ENCODE data around the gene GFPT2. TPM values are rescaled to one million over a fixed set of nuclear protein-coding genes. Genes with fewer than 3 reads are reported as not detected.
A peak's percentile ranks its signal among the peaks of the same experiment; 100 is the strongest.

Gene GFPT2
- polyA plus RNA-seq, 2 of the 4 experiments (the other 2 are of a cell fraction): 24.4 to 38.0 TPM

- no peak for ATAC-seq
- DNase-seq (ENCODE audit: low read depth in 1 of 2, low spot score in 1 of 2): no peak
- no peak for FAIRE-seq
- no peak overlapping the region for H3K4me3 ChIP-seq
- TF ChIP-seq BCL3 (IDR thresholded peaks at IDR 0.05) (no peak), KDM5A (IDR thresholded peaks at IDR 0.05) (no peak), FOSL2 (IDR thresholded peaks at IDR 0.05) (no peak), FOSL2 (CRISPR knock-in tag; IDR thresholded peaks at IDR 0.05) (no peak), ESRRA (IDR thresholded peaks at IDR 0.05; ENCODE audit: borderline replicate concordance, low read length) (no peak), BHLHE40 (IDR thresholded peaks at IDR 0.05; ENCODE audit: low read depth, low read length) (no peak), MYC (IDR thresholded peaks at IDR 0.05; ENCODE audit: borderline replicate concordance, low read length) (no peak), CHD2 (IDR thresholded peaks at IDR 0.05; ENCODE audit: low read length, partially characterized antibody) (no peak), ZNF302 (CRISPR knock-in tag; IDR thresholded peaks at IDR 0.05) (no peak), SMC3 (IDR thresholded peaks at IDR 0.05) (no peak)
- TF ChIP-seq, protein P1, sequence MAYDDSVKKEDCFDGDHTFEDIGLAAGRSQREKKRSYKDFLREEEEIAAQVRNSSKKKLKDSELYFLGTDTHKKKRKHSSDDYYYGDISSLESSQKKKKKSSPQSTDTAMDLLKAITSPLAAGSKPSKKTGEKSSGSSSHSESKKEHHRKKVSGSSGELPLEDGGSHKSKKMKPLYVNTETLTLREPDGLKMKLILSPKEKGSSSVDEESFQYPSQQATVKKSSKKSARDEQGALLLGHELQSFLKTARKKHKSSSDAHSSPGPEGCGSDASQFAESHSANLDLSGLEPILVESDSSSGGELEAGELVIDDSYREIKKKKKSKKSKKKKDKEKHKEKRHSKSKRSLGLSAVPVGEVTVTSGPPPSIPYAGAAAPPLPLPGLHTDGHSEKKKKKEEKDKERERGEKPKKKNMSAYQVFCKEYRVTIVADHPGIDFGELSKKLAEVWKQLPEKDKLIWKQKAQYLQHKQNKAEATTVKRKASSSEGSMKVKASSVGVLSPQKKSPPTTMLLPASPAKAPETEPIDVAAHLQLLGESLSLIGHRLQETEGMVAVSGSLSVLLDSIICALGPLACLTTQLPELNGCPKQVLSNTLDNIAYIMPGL (CRISPR knock-in tag; IDR thresholded peaks at IDR 0.05; ENCODE audit: borderline replicate concordance): no peak
- H3K9me3 ChIP-seq: no peaks in the 10 kb centered on the region
- H3K4me1 ChIP-seq: peaks cover 31% of the 10 kb centered on the region
- peak overlapping the region; percentile 35 for H3K4me2 ChIP-seq
- WGBS (ENCODE audit: missing lambda C conversion rate): 84% methylated on average over 4 of the region's 7 CpGs
- H3K27ac ChIP-seq: peak overlapping the region; percentile 37 to 71; a peak in 4 of 6 replicates
- ChIA-PET POLR2A (no interaction called here), CTCF (interaction anchor here (1.9 to 6.9 kb wide), 5 partner anchors 9 to 126 kb away, joined by 7 to 45 read pairs (median 13); no protein-coding TSS in a partner anchor)
These were observed 8.5 kb downstream of the GFPT2 start for GRCh38 chr5:180344696-180344999.

DNA sequence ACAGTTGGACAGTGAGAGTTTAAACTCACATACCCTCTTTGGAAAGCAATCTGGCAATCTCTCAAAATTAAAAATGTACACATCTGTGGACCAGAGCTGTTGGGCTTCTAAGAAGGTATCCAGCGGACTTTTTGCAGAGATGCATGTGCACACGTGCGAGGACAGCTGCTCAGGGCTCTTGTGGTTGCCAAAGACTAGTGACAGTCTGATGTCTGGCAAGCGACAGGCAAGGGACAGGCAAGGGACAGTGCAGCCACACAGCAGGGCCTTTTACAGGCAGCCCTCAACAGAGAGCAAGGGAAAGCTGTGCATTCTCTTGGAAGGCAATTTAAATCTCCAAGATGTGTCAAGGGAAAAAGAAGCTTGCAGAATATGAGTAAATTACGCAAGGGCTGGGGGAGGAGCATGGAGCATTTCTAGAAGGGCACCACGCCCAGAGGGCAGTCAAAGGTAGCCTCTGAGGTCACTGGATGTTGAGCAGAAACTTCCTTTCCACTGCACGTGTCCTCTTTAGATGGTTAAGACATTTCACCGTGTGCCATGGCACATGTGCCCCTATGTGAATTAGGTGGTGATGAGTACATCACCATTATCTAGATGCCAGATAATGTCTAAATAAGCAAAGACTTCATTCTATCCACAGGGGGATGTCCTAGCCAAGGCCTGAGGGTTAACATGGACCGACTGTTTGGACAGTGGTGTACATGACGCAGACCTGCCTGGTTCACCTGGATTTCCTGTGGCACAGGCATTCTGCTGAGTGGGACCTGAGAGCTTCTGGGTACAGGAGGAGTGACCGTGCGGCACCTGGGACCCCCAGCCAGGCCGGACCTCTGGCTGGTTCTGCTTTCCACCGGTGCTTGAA lies 9.1 kb downstream of the GFPT2 start:
- TF ChIP-seq, protein P2, sequence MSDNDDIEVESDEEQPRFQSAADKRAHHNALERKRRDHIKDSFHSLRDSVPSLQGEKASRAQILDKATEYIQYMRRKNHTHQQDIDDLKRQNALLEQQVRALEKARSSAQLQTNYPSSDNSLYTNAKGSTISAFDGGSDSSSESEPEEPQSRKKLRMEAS (IDR thresholded peaks at IDR 0.05): 0 out of 2 replicates have a peak, but pooled peaks have one; percentile 40
- TF ChIP-seq CEBPB (IDR thresholded peaks at IDR 0.05) (peak; percentile 77 to 92; a peak in 3 of 4 replicates), HOXA7 (CRISPR knock-in tag; IDR thresholded peaks at IDR 0.05) (no peak)
- ChIA-PET CTCF (interaction anchor here (0.8 to 6.9 kb wide), 8 partner anchors 10 to 126 kb away, joined by 3 to 45 read pairs (median 12); no protein-coding TSS in a partner anchor), POLR2A (no interaction called here)
- Histone ChIP-seq H3K9me3 (no peaks in the 10 kb centered on the region), H3K4me3 (no peak overlapping the region), H3K27ac (peak overlapping the region; percentile 37 to 71; a peak in 5 of 6 replicates), H3K4me1 (peaks cover 35% of the 10 kb centered on the region), H3K4me2 (peak overlapping the region; percentile 35)
- peak; percentile 37 to 54; a peak in 4 of 6 replicates for ATAC-seq
- WGBS (ENCODE audit: missing lambda C conversion rate): 76% methylated on average over 14 of the region's 14 CpGs
- peak in 1 of 2 experiments; percentile 41 for DNase-seq (ENCODE audit: low read depth in 1 of 2, low spot score in 1 of 2)
- peak; percentile 23 for FAIRE-seq

DNA sequence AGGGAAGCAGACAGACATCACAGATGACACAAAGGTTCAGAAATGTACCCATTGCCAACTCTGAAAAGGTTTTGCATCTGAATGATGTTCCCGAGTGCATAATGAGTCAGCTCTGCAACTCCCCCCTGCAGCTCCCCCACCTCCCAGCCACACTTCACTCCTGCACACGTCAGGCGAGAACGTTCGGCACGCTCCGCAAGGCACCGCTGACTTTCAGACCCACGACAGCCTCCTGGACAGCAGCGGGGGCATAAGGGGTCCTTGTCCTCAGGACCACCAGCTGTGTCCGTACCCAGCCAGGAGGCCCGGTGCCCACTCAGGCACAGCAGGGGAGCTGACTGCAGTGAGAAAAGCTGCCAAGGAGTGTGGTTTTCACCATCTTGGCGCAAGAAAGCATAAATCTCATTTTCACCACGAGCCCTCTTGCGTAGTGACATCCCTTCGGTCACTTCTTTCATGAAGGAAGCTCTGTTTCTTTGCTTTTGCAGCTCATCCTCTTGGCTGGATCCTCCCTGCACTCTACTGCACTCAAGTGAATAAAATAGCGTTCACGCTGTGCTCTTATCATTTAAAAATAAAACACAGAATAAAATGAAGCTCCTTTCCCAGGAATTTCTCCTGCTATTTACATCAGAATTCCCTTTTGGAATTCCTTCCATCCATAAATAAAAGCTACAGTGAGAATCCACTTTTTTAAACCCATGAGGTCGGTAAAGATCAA lies 9.9 kb downstream of the GFPT2 start:
- H3K4me2 ChIP-seq: peak overlapping the region; percentile 35; the same call in 2 of the 3 replicates
- ATAC-seq (no peak), DNase-seq (ENCODE audit: low read depth in 1 of 2, low spot score in 1 of 2) (no peak), FAIRE-seq (no peak)
- CTCF ChIA-PET: interaction anchor here (0.8 to 6.9 kb wide), 9 partner anchors 9 to 127 kb away, joined by 3 to 45 read pairs (median 7); partner anchors contain the start of gene GFPT2
- peaks cover 35% of the 10 kb centered on the region for H3K4me1 ChIP-seq
- no peaks in the 10 kb centered on the region for H3K9me3 ChIP-seq
- 87% methylated on average over 19 of the region's 19 CpGs for WGBS (ENCODE audit: missing lambda C conversion rate)
- no peak overlapping the region for H3K4me3 ChIP-seq
- peak overlapping the region; percentile 15 to 71; a peak in 4 of 6 replicates for H3K27ac ChIP-seq
- POLR2A ChIA-PET: no interaction called here
- TF ChIP-seq FOSB (CRISPR knock-in tag; IDR thresholded peaks at IDR 0.05): no peak
- TF ChIP-seq RARB (CRISPR knock-in tag; IDR thresholded peaks at IDR 0.05): no peak
- TF ChIP-seq HOXB5 (CRISPR knock-in tag; IDR thresholded peaks at IDR 0.05): no peak
- no peak for TF ChIP-seq MAZ (IDR thresholded peaks at IDR 0.05; ENCODE audit: borderline replicate concordance, low read depth, low read length)
- no peak for TF ChIP-seq NFE2L2 (conservative IDR thresholded peaks at IDR 0.05; ENCODE audit: low read length)
- no peak for TF ChIP-seq CHD2 (IDR thresholded peaks at IDR 0.05; ENCODE audit: low read length, partially characterized antibody)
- TF ChIP-seq FOXS1 (CRISPR knock-in tag; IDR thresholded peaks at IDR 0.05): no peak
- no peak for TF ChIP-seq RCOR1 (IDR thresholded peaks at IDR 0.05; ENCODE audit: low read depth, low read length)
- TF ChIP-seq FOSL2 (IDR thresholded peaks at IDR 0.05): no peak
- no peak for TF ChIP-seq FOSL2 (CRISPR knock-in tag; IDR thresholded peaks at IDR 0.05)
- TF ChIP-seq TFCP2L1 (CRISPR knock-in tag; IDR thresholded peaks at IDR 0.05): no peak
- no peak for TF ChIP-seq SREBF2 (IDR thresholded peaks at IDR 0.05)
- TF ChIP-seq, protein P3, sequence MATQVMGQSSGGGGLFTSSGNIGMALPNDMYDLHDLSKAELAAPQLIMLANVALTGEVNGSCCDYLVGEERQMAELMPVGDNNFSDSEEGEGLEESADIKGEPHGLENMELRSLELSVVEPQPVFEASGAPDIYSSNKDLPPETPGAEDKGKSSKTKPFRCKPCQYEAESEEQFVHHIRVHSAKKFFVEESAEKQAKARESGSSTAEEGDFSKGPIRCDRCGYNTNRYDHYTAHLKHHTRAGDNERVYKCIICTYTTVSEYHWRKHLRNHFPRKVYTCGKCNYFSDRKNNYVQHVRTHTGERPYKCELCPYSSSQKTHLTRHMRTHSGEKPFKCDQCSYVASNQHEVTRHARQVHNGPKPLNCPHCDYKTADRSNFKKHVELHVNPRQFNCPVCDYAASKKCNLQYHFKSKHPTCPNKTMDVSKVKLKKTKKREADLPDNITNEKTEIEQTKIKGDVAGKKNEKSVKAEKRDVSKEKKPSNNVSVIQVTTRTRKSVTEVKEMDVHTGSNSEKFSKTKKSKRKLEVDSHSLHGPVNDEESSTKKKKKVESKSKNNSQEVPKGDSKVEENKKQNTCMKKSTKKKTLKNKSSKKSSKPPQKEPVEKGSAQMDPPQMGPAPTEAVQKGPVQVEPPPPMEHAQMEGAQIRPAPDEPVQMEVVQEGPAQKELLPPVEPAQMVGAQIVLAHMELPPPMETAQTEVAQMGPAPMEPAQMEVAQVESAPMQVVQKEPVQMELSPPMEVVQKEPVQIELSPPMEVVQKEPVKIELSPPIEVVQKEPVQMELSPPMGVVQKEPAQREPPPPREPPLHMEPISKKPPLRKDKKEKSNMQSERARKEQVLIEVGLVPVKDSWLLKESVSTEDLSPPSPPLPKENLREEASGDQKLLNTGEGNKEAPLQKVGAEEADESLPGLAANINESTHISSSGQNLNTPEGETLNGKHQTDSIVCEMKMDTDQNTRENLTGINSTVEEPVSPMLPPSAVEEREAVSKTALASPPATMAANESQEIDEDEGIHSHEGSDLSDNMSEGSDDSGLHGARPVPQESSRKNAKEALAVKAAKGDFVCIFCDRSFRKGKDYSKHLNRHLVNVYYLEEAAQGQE (IDR thresholded peaks at IDR 0.05): no peak
- TF ChIP-seq NR3C1 (IDR thresholded peaks at IDR 0.05): no peak
- TF ChIP-seq MAFK (IDR thresholded peaks at IDR 0.05; ENCODE audit: partially characterized antibody): no peak
